ENCODE measurements around the gene ADPRHL1. TPM values are rescaled to one million over a fixed set of nuclear protein-coding genes. Genes with fewer than 3 reads are reported as not detected.
"Not testable (repeated sequence)": the region's sequence is repeated elsewhere in the genome, so short reads cannot be mapped to it uniquely, and the experiment has no call there.

ADPRHL1 gene
- total RNA-seq, 2 donors from 2014 or later: 1.6 to 2.9 TPM

DNA sequence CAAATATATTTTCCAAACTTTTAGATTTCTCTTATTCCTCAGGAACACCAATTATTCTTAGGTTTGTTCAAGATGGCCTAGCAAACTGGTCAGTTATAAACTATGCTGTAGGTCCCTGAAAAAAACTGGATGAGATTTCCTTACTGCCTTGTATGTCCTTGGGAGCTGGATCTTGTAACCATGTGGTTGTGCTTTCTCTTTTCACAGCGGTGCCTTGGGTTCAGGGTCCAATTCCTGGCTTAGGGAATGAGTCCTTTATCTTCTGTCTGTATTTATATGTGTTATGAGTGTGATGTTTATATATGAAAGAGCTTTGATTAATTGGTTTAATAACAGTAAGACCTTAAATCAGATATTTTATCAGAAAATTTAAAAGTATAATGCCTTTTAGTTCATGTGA lies 65.9 kb downstream of the ADPRHL1 start:
- no peak overlapping the region for H3K4me3 Mint-ChIP-seq
- peaks cover 78% of the 10 kb centered on the region for H3K9me3 Mint-ChIP-seq
- peaks cover 59% of the 10 kb centered on the region for H3K9me3 ChIP-seq (ENCODE audit: control insufficient read depth, low read length)
- H3K4me1 ChIP-seq (ENCODE audit: control insufficient read depth, insufficient read depth, low read length): no peaks in the 10 kb centered on the region
- H3K36me3 ChIP-seq (ENCODE audit: control insufficient read depth, insufficient read depth, low read length): no peaks in the 10 kb centered on the region
- peaks cover 19% of the 10 kb centered on the region for H3K27me3 Mint-ChIP-seq (ENCODE audit: insufficient read depth)
- peaks cover 13% of the 10 kb centered on the region for H3K36me3 Mint-ChIP-seq (ENCODE audit: low read depth)
- H3K9ac ChIP-seq (ENCODE audit: extremely low read depth, low read length, poor library complexity, severe bottlenecking): no peak overlapping the region
- no peaks in the 10 kb centered on the region for H3K27me3 ChIP-seq (ENCODE audit: control insufficient read depth, insufficient read depth, low read length, poor library complexity, severe bottlenecking)
- TF ChIP-seq, protein P1, sequence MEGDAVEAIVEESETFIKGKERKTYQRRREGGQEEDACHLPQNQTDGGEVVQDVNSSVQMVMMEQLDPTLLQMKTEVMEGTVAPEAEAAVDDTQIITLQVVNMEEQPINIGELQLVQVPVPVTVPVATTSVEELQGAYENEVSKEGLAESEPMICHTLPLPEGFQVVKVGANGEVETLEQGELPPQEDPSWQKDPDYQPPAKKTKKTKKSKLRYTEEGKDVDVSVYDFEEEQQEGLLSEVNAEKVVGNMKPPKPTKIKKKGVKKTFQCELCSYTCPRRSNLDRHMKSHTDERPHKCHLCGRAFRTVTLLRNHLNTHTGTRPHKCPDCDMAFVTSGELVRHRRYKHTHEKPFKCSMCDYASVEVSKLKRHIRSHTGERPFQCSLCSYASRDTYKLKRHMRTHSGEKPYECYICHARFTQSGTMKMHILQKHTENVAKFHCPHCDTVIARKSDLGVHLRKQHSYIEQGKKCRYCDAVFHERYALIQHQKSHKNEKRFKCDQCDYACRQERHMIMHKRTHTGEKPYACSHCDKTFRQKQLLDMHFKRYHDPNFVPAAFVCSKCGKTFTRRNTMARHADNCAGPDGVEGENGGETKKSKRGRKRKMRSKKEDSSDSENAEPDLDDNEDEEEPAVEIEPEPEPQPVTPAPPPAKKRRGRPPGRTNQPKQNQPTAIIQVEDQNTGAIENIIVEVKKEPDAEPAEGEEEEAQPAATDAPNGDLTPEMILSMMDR (conservative IDR thresholded peaks at IDR 0.05): no peak
- peak overlapping the region; percentile 41 for H3K4me3 ChIP-seq (ENCODE audit: low read length)
- no peak for DNase-seq
- WGBS, 2 experiments (ENCODE audit: insufficient coverage in 1 of 2, insufficient read length in 1 of 2): 100% methylated on average over 1 of the region's 1 CpG
- no peak overlapping the region for H3K27ac Mint-ChIP-seq
- peaks cover 5% of the 10 kb centered on the region for H3K4me1 Mint-ChIP-seq
- H3K27ac ChIP-seq (ENCODE audit: low read depth, low read length): no peak overlapping the region

- no peak overlapping the region for H3K27ac Mint-ChIP-seq
These were observed 70.2 kb downstream of the ADPRHL1 start for GRCh38 chr13:113383089-113383488.

GRCh38 chr13:113382542-113382941 lies 70.7 kb downstream of the ADPRHL1 start:
- H3K27ac Mint-ChIP-seq; H3K27me3 ChIP-seq (ENCODE audit: control insufficient read depth, insufficient read depth, low read length, poor library complexity, severe bottlenecking); H3K4me1 Mint-ChIP-seq; H3K4me1 ChIP-seq (ENCODE audit: control insufficient read depth, insufficient read depth, low read length); H3K4me3 Mint-ChIP-seq; H3K4me3 ChIP-seq (ENCODE audit: low read length); H3K27ac ChIP-seq (ENCODE audit: low read depth, low read length); DNase-seq; H3K36me3 ChIP-seq (ENCODE audit: control insufficient read depth, insufficient read depth, low read length); H3K9ac ChIP-seq (ENCODE audit: extremely low read depth, low read length, poor library complexity, severe bottlenecking): not testable (repeated sequence)
- peaks cover 22% of the 10 kb centered on the region for H3K27me3 Mint-ChIP-seq (ENCODE audit: insufficient read depth)
- peaks cover 84% of the 10 kb centered on the region for H3K9me3 Mint-ChIP-seq
- H3K9me3 ChIP-seq (ENCODE audit: control insufficient read depth, low read length): peaks cover 39% of the 10 kb centered on the region
- H3K36me3 Mint-ChIP-seq (ENCODE audit: low read depth): peaks cover 13% of the 10 kb centered on the region
- no CpG with 5 or more reads among the region's 2 CpGs for WGBS, 2 experiments (ENCODE audit: insufficient coverage in 1 of 2, insufficient read length in 1 of 2)

More at GRCh38 chr13:113383089-113383488, 70.2 kb downstream of the ADPRHL1 start:
- Mint-ChIP-seq H3K4me3 (no peak overlapping the region), H3K36me3 (ENCODE audit: low read depth) (peaks cover 13% of the 10 kb centered on the region), H3K9me3 (peaks cover 83% of the 10 kb centered on the region), H3K4me1 (peaks cover 3% of the 10 kb centered on the region), H3K27me3 (ENCODE audit: insufficient read depth) (peaks cover 22% of the 10 kb centered on the region)
- DNase-seq: no peak
- Histone ChIP-seq H3K27ac (ENCODE audit: low read depth, low read length) (no peak overlapping the region), H3K9ac (ENCODE audit: extremely low read depth, low read length, poor library complexity, severe bottlenecking) (no peak overlapping the region), H3K27me3 (ENCODE audit: control insufficient read depth, insufficient read depth, low read length, poor library complexity, severe bottlenecking) (no peaks in the 10 kb centered on the region), H3K9me3 (ENCODE audit: control insufficient read depth, low read length) (peaks cover 44% of the 10 kb centered on the region), H3K36me3 (ENCODE audit: control insufficient read depth, insufficient read depth, low read length) (no peaks in the 10 kb centered on the region), H3K4me1 (ENCODE audit: control insufficient read depth, insufficient read depth, low read length) (no peaks in the 10 kb centered on the region), H3K4me3 (ENCODE audit: low read length) (no peak overlapping the region)
- WGBS, 2 experiments (ENCODE audit: insufficient coverage in 1 of 2, insufficient read length in 1 of 2): 92 to 94% methylated on average over 7 to 9 of the region's 9 CpGs
- TF ChIP-seq, protein P1 (conservative IDR thresholded peaks at IDR 0.05): no peak

DNA sequence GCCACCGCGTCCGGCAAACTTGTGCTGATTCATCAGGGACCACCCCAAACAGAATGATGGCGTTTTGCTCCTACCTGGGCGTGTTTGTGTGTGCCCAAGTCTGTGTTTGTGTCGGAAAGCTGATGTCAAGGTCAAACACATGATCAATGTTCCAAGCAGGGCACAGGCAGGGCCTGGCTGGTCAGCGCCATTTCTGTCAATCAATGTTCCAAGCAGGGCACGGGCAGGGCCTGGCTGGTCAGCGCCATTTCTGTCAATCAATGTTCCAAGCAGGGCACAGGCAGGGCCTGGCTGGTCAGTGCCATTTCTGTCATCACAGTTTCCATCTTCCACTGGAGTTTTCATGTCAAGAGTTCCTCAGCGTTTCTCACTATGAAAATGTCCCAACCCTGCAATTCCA lies 74.5 kb downstream of the ADPRHL1 start:
- no peak overlapping the region for H3K4me3 Mint-ChIP-seq
- no peak overlapping the region for H3K27ac ChIP-seq (ENCODE audit: low read depth, low read length)
- no peak overlapping the region for H3K4me3 ChIP-seq (ENCODE audit: low read length)
- no peaks in the 10 kb centered on the region for H3K36me3 ChIP-seq (ENCODE audit: control insufficient read depth, insufficient read depth, low read length)
- H3K4me1 Mint-ChIP-seq: peaks cover 12% of the 10 kb centered on the region
- no peaks in the 10 kb centered on the region for H3K27me3 ChIP-seq (ENCODE audit: control insufficient read depth, insufficient read depth, low read length, poor library complexity, severe bottlenecking)
- TF ChIP-seq, protein P1 (conservative IDR thresholded peaks at IDR 0.05): no peak
- peaks cover 51% of the 10 kb centered on the region for H3K9me3 Mint-ChIP-seq
- H3K9ac ChIP-seq (ENCODE audit: extremely low read depth, low read length, poor library complexity, severe bottlenecking): no peak overlapping the region
- H3K36me3 Mint-ChIP-seq (ENCODE audit: low read depth): peaks cover 12% of the 10 kb centered on the region
- H3K4me1 ChIP-seq (ENCODE audit: control insufficient read depth, insufficient read depth, low read length): no peaks in the 10 kb centered on the region
- no peak overlapping the region for H3K27ac Mint-ChIP-seq
- peaks cover 16% of the 10 kb centered on the region for H3K27me3 Mint-ChIP-seq (ENCODE audit: insufficient read depth)
- WGBS, 2 experiments (ENCODE audit: insufficient coverage in 1 of 2, insufficient read length in 1 of 2): 93 to 94% methylated on average over 9 to 10 of the region's 10 CpGs
- H3K9me3 ChIP-seq (ENCODE audit: control insufficient read depth, low read length): peaks cover 15% of the 10 kb centered on the region
- DNase-seq: no peak
